Transverse colon (tissue), 4 donors: ENCODE data around the gene CLIC6.

ENCODE experiments used
- POLR2AphosphoS5 ChIP-seq, 3 donors: sonication (generic); formaldehyde crosslinking; IDR thresholded peaks; one replicate each; pipeline ENCODE4 v1.6.1; 2016; ENCODE audit warnings: antibody characterized with exemption in 3 of 3
- TF ChIP-seq, protein P1 (sequence below), 5 experiments: fragments of 200-600 bp in 3 of 5; fragments of 450-650 bp in 2 of 5; sonication (generic) in 3 of 5; IDR thresholded peaks; 1 replicate in 2 of 5; 2 replicates in 3 of 5; pipeline ENCODE4 v1.5.1; 2016 to 2017; ENCODE audit warnings: antibody characterized with exemption in 5 of 5, inconsistent platforms in 3 of 5, mild to moderate bottlenecking in 2 of 5, moderate library complexity in 1 of 5

DNA sequence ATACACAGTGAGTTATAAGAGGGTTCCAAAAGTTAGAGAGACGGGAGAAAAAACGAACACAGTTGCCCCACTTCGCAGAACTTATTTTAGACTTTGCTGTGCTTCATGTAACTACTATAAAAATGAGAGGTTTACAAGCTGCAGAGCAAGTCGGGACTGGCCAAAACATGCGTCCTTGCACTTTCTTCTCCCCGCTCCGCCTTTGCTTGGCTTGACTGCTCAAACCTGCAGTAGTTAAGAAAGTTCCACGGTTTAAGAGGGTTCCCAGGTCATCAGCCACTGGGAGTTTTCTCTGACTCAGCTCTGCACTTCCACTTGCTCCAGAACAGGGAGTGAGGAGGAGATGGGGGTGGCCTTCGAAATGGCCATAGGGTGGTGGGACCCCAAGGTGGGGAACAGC is 36.2 kb downstream of the CLIC6 start:
- no peak for TF ChIP-seq POLR2AphosphoS5 (IDR thresholded peaks at IDR 0.05)
- TF ChIP-seq, protein P1, sequence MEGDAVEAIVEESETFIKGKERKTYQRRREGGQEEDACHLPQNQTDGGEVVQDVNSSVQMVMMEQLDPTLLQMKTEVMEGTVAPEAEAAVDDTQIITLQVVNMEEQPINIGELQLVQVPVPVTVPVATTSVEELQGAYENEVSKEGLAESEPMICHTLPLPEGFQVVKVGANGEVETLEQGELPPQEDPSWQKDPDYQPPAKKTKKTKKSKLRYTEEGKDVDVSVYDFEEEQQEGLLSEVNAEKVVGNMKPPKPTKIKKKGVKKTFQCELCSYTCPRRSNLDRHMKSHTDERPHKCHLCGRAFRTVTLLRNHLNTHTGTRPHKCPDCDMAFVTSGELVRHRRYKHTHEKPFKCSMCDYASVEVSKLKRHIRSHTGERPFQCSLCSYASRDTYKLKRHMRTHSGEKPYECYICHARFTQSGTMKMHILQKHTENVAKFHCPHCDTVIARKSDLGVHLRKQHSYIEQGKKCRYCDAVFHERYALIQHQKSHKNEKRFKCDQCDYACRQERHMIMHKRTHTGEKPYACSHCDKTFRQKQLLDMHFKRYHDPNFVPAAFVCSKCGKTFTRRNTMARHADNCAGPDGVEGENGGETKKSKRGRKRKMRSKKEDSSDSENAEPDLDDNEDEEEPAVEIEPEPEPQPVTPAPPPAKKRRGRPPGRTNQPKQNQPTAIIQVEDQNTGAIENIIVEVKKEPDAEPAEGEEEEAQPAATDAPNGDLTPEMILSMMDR (IDR thresholded peaks at IDR 0.05), result no peak
